RWPE2 (cell line): ENCODE measurements around the gene RASGRP2.
A peak's percentile ranks its signal among the peaks of the same experiment; 100 is the strongest.

Experiments used
- ATAC-seq: fragments of 200-7000 bp; cut with Tn5 transposase; 3 replicates; pipeline ENCODE4 v1.9.1; 2021; ENCODE audit warnings: low read depth
- DNase-seq: peaks from one replicate; pipeline ENCODE4 v3.0.0-alpha.2; 2020; ENCODE audit warnings: low spot score
- H3K27ac ChIP-seq: fragments of 450-650 bp; 2 replicates; pipeline ENCODE4 v1.5.1; 2017; ENCODE audit warnings: mild to moderate bottlenecking; ENCODE audit not compliant: poor library complexity, severe bottlenecking
- H3K27me3 ChIP-seq: fragments of 250-450 bp; sonication (Bioruptor Pico); 2 replicates; pipeline ENCODE4 v1.5.1; 2021; ENCODE audit warnings: mild to moderate bottlenecking, moderate library complexity; ENCODE audit not compliant: insufficient read depth, poor library complexity, severe bottlenecking
- H3K36me3 ChIP-seq: fragments of 250-450 bp; sonication (Bioruptor Pico); 2 replicates; pipeline ENCODE4 v1.5.1; 2020; ENCODE audit warnings: low read depth, mild to moderate bottlenecking, moderate library complexity
- H3K4me1 ChIP-seq: fragments of 250-450 bp; sonication (Bioruptor Pico); 2 replicates; pipeline ENCODE4 v1.5.1; 2021; ENCODE audit warnings: mild to moderate bottlenecking, moderate library complexity; ENCODE audit not compliant: insufficient read depth, poor library complexity, severe bottlenecking
- H3K4me3 ChIP-seq: fragments of 250-450 bp; sonication (Bioruptor Pico); 2 replicates; pipeline ENCODE4 v1.5.1; 2021; ENCODE audit warnings: mild to moderate bottlenecking, moderate library complexity; ENCODE audit not compliant: severe bottlenecking
- H3K9me3 ChIP-seq: fragments of 250-450 bp; sonication (Bioruptor Pico); 2 replicates; pipeline ENCODE4 v1.5.1; 2021; ENCODE audit warnings: mild to moderate bottlenecking, moderate library complexity; ENCODE audit not compliant: severe bottlenecking
- CTCF ChIP-seq: fragments of 450-650 bp; IDR thresholded peaks from one replicate; pipeline ENCODE4 v1.5.1; 2017; ENCODE audit warnings: mild to moderate bottlenecking, moderate library complexity; ENCODE audit not compliant: poor library complexity, severe bottlenecking

RASGRP2 gene

GRCh38 chr11:64731601-64732000 lies 12.3 kb downstream of the RASGRP2 start:
- Histone ChIP-seq H3K4me3 (no peak overlapping the region), H3K4me1 (no peaks in the 10 kb centered on the region), H3K27me3 (no peaks in the 10 kb centered on the region), H3K27ac (no peak overlapping the region), H3K9me3 (no peaks in the 10 kb centered on the region), H3K36me3 (no peaks in the 10 kb centered on the region)
- no peak for DNase-seq
- TF ChIP-seq CTCF: no peak
- no peak for ATAC-seq

- H3K36me3 ChIP-seq: no peaks in the 10 kb centered on the region
- ATAC-seq: peak; percentile 60; the same call in 2 of the 3 replicates
- no peaks in the 10 kb centered on the region for H3K4me1 ChIP-seq
- no peak overlapping the region for H3K27ac ChIP-seq
- no peak overlapping the region for H3K4me3 ChIP-seq
- peak; percentile 36 for DNase-seq
- no peaks in the 10 kb centered on the region for H3K27me3 ChIP-seq
- TF ChIP-seq CTCF: no peak
- no peaks in the 10 kb centered on the region for H3K9me3 ChIP-seq
Observed at GRCh38 chr11:64729851-64730382, 14.0 kb downstream of the RASGRP2 start.

GRCh38 chr11:64728757-64729365 lies 15.1 kb downstream of the RASGRP2 start:
- Histone ChIP-seq H3K27me3 (no peaks in the 10 kb centered on the region), H3K36me3 (no peaks in the 10 kb centered on the region), H3K27ac (no peak overlapping the region), H3K4me3 (no peak overlapping the region), H3K4me1 (no peaks in the 10 kb centered on the region), H3K9me3 (no peaks in the 10 kb centered on the region)
- DNase-seq: peak; percentile 37
- TF ChIP-seq CTCF: no peak
- no peak for ATAC-seq

- Histone ChIP-seq H3K4me3 (no peak overlapping the region), H3K27me3 (peaks cover 6% of the 10 kb centered on the region), H3K4me1 (no peaks in the 10 kb centered on the region), H3K9me3 (no peaks in the 10 kb centered on the region), H3K27ac (no peak overlapping the region), H3K36me3 (no peaks in the 10 kb centered on the region)
- no peak for TF ChIP-seq CTCF
- DNase-seq (no peak), ATAC-seq (no peak)
Observed at GRCh38 chr11:64726867-64727530, 16.9 kb downstream of the RASGRP2 start.

- no peaks in the 10 kb centered on the region for H3K36me3 ChIP-seq
- DNase-seq (no peak), ATAC-seq (no peak)
- no peaks in the 10 kb centered on the region for H3K9me3 ChIP-seq
- H3K4me3 ChIP-seq: no peak overlapping the region
- no peak for TF ChIP-seq CTCF
- no peaks in the 10 kb centered on the region for H3K4me1 ChIP-seq
- H3K27ac ChIP-seq: no peak overlapping the region
- peaks cover 13% of the 10 kb centered on the region for H3K27me3 ChIP-seq
Observed at GRCh38 chr11:64726211-64726641, 17.7 kb downstream of the RASGRP2 start.
